Cardiac muscle cell (in vitro differentiated cells and primary cell): ENCODE results near the gene AFF1. TPM values are rescaled to one million over a fixed set of nuclear protein-coding genes. Genes with fewer than 3 reads are reported as not detected.
"Not testable (repeated sequence)": the region's sequence is repeated elsewhere in the genome, so short reads cannot be mapped to it uniquely, and the experiment has no call there.

Experiments used
- DNase-seq, 2 donors: peaks; one replicate each; pipeline versions ENCODE4 v3.0.0 to v3.0.0-alpha.2; 2010 to 2017; ENCODE audit warnings: low read depth in 1 of 2, low spot score in 1 of 2
- H3K27ac ChIP-seq: fragments of 200-600 bp; sonication (generic); 2 replicates; pipeline ENCODE4 v1.5.1; 2016
- H3K27me3 ChIP-seq: fragments of 200-600 bp; sonication (generic); 2 replicates; pipeline ENCODE4 v1.6.0; 2016; ENCODE audit warnings: control low read depth
- H3K36me3 ChIP-seq: fragments of 200-600 bp; sonication (generic); 2 replicates; pipeline ENCODE4 v1.5.1; 2016; ENCODE audit warnings: control low read depth
- H3K4me1 ChIP-seq: fragments of 200-600 bp; sonication (generic); 2 replicates; pipeline ENCODE4 v1.8.1; 2017; ENCODE audit warnings: low read depth, mild to moderate bottlenecking, mixed run types
- H3K4me3 ChIP-seq: fragments of 200-600 bp; sonication (generic); 2 replicates; pipeline ENCODE4 v1.5.1; 2016; ENCODE audit warnings: mild to moderate bottlenecking
- H3K9me3 ChIP-seq: fragments of 200-600 bp; sonication (generic); 2 replicates; pipeline ENCODE4 v1.5.1; 2017; ENCODE audit warnings: low read depth, mild to moderate bottlenecking, control low read depth
- CTCF ChIP-seq: IDR thresholded peaks from 2 replicates; pipeline ENCODE4 v1.5.1; 2012; ENCODE audit warnings: low read depth, mild to moderate bottlenecking, low read length
- polyA plus RNA-seq: library from polyadenylated mRNA; unstranded; fragments of >200 nt; fragmentation: Nextera tagmentation; extraction: Ambion mirVana; gene quantifications from 2 replicates; pipeline ENCODE4 v1.2.1, GENCODE V29; 2016
- total RNA-seq: library from RNA; depleted of rRNA; stranded (reverse); fragments of >200 nt; gene quantifications from 2 replicates; pipeline ENCODE4 v1.2.3, GENCODE V29; 2016

The AFF1 gene
- total and polyA plus RNA-seq, 2 experiments from 2014 or later: 26.3 to 45.0 TPM

DNA sequence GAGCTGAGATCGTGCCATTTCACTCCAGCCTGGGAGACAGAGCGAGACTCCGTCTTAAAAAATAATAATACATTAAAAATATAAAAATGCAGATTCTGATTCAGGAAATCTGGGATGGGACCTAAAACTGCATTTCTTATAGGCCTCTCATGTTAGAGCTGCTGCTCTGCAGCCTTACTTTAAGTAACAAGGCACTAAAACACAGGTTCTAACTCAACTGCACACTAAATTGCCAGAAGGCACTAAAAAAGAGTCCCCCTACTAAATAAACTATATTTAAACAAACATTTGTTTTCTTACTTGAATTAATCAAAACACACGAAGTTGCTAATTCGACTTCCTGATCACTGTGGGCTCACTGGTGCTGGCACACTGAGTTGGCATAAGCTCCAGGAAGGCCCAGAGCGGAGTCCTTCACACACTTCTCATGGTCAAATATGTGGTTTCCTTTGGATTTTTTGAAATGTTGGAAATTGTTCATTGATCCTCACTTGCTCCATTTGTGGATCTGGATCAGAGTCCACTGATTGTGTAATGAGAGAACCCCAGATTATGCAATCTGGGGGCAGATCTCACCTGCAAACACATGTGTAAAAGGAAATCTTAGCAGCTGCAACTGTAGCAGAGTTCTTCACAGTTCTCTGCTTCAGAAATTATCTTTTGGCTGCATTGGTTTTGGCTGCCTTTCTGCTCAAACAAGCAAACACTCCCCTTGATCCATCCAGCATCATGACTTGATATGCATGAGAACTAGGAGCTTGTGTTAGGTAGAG lies 59.3 kb downstream of the AFF1 start:
- peaks cover 11% of the 10 kb centered on the region for H3K4me1 ChIP-seq
- no peak for TF ChIP-seq CTCF

DNA sequence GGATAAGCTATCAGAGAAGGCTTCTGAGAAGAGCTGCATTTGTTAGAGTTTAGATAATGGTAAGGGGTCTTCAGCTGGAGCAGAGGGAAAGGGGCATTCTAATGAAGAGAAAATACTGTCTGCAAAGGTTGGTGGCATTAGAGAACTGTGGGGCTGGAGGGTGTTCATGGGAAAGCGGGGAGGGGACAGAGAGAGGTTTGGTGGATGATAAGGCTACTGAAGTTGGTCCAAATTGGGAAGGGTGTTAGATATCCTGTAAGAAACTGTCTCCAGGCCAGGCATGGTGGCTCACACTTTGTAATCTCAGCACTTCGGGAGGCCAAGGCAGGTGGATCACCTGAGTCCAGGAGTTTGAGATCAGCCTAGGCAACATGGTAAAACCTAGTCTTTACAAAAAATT lies 59.9 kb downstream of the AFF1 start:
- no peaks in the 10 kb centered on the region for H3K36me3 ChIP-seq
- H3K27me3 ChIP-seq: no peaks in the 10 kb centered on the region
- no peaks in the 10 kb centered on the region for H3K9me3 ChIP-seq
- H3K4me3 ChIP-seq: no peak overlapping the region
- H3K4me1 ChIP-seq: peaks cover 11% of the 10 kb centered on the region
- no peak for DNase-seq
- no peak overlapping the region for H3K27ac ChIP-seq
- TF ChIP-seq CTCF: no peak

More for the DNA sequence above, 59.3 kb downstream of the AFF1 start:
- DNase-seq: no peak
- no peak overlapping the region for H3K4me3 ChIP-seq
- H3K27ac ChIP-seq: no peak overlapping the region
- no peaks in the 10 kb centered on the region for H3K36me3 ChIP-seq
- H3K9me3 ChIP-seq: no peaks in the 10 kb centered on the region
- no peaks in the 10 kb centered on the region for H3K27me3 ChIP-seq

- not testable (repeated sequence) for DNase-seq, H3K27me3 ChIP-seq, H3K9me3 ChIP-seq, H3K4me3 ChIP-seq, H3K27ac ChIP-seq, H3K36me3 ChIP-seq
- H3K4me1 ChIP-seq: peaks cover 11% of the 10 kb centered on the region
Observed at GRCh38 chr4:86996510-86996909, 61.7 kb downstream of the AFF1 start.

- Histone ChIP-seq H3K4me3 (no peak overlapping the region), H3K27me3 (no peaks in the 10 kb centered on the region), H3K36me3 (no peaks in the 10 kb centered on the region), H3K27ac (no peak overlapping the region), H3K4me1 (no peaks in the 10 kb centered on the region), H3K9me3 (no peaks in the 10 kb centered on the region)
- DNase-seq: no peak
- TF ChIP-seq CTCF: no peak
Observed at GRCh38 chr4:86999136-86999643, 64.4 kb downstream of the AFF1 start.

DNA sequence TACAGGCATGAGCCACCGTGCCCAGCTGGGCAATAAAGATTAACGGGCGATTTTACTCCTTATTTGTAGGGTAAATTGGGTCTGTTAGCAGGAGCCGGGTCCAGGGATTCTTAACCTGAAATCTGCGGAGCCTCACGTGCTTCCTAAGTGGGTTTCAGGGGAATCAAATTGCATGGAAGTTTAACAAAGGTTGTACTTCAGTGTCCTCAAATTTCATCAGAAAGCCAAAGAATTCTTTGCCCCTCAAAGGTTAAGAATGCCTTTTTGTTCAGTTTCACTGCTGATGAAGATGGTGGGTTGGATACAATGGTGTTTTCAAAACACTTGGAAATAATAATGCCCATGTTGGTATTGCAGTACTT lies 67.9 kb downstream of the AFF1 start:
- H3K4me1 ChIP-seq: peaks cover 11% of the 10 kb centered on the region
- no peak overlapping the region for H3K27ac ChIP-seq
- no peak overlapping the region for H3K4me3 ChIP-seq
- DNase-seq: no peak
- no peaks in the 10 kb centered on the region for H3K9me3 ChIP-seq
- no peaks in the 10 kb centered on the region for H3K36me3 ChIP-seq
- no peak for TF ChIP-seq CTCF
- H3K27me3 ChIP-seq: no peaks in the 10 kb centered on the region

- H3K4me3 ChIP-seq: no peak overlapping the region
- no peaks in the 10 kb centered on the region for H3K36me3 ChIP-seq
- no peak for DNase-seq
- H3K4me1 ChIP-seq: peaks cover 11% of the 10 kb centered on the region
- TF ChIP-seq CTCF: no peak
- no peaks in the 10 kb centered on the region for H3K27me3 ChIP-seq
- no peaks in the 10 kb centered on the region for H3K9me3 ChIP-seq
- H3K27ac ChIP-seq: no peak overlapping the region
Observed at GRCh38 chr4:87003266-87003665, 68.5 kb downstream of the AFF1 start.
